ENCODE measurements around the gene DNAH10.

Gene DNAH10

GRCh38 chr12:123830675-123831074 lies 68.6 kb downstream of the DNAH10 start (continued):
- no peak for TF ChIP-seq BACH2 (CRISPR knock-in tag; IDR thresholded peaks at IDR 0.05; ENCODE audit: borderline replicate concordance)
- TF ChIP-seq ARNTL (CRISPR knock-in tag; IDR thresholded peaks at IDR 0.05; ENCODE audit: borderline replicate concordance, low read depth), result no peak
- TF ChIP-seq, protein P1, sequence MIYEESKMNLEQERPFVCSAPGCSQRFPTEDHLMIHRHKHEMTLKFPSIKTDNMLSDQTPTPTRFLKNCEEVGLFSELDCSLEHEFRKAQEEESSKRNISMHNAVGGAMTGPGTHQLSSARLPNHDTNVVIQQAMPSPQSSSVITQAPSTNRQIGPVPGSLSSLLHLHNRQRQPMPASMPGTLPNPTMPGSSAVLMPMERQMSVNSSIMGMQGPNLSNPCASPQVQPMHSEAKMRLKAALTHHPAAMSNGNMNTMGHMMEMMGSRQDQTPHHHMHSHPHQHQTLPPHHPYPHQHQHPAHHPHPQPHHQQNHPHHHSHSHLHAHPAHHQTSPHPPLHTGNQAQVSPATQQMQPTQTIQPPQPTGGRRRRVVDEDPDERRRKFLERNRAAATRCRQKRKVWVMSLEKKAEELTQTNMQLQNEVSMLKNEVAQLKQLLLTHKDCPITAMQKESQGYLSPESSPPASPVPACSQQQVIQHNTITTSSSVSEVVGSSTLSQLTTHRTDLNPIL (CRISPR knock-in tag; IDR thresholded peaks at IDR 0.05; ENCODE audit: low read depth), result no peak
- no peak for TF ChIP-seq ZNF8 (CRISPR knock-in tag; IDR thresholded peaks at IDR 0.05)
- no peak for TF ChIP-seq ZNF565 (CRISPR knock-in tag; conservative IDR thresholded peaks at IDR 0.05; ENCODE audit: low read depth)

DNA sequence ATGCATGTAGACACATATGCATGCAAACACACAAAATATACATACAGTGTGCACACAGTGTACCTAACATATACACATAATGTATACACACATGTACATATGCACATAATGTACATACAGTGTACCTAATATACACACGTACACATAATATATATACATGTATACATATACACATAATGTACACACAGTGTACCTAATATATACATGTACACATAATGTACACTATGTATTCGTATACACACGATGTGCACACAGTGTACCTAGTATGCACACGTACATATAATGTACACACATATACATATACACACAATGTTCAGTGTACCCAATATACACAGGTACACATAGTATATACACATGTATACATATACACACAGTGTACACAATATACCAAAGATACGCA lies 70.0 kb downstream of the DNAH10 start:
- TF ChIP-seq SNAI2 (CRISPR knock-in tag; IDR thresholded peaks at IDR 0.05) (no peak), ARNTL (CRISPR knock-in tag; IDR thresholded peaks at IDR 0.05; ENCODE audit: borderline replicate concordance, low read depth) (no peak), RARB (CRISPR knock-in tag; IDR thresholded peaks at IDR 0.05) (no peak), PPARA (CRISPR knock-in tag; IDR thresholded peaks at IDR 0.05; ENCODE audit: borderline replicate concordance) (no peak), ZNF8 (CRISPR knock-in tag; IDR thresholded peaks at IDR 0.05) (no peak), ESRRG (CRISPR knock-in tag; IDR thresholded peaks at IDR 0.05) (no peak), CSDC2 (CRISPR knock-in tag; IDR thresholded peaks at IDR 0.05) (no peak), POU6F1 (CRISPR knock-in tag; IDR thresholded peaks at IDR 0.05; ENCODE audit: borderline replicate concordance, low read depth) (no peak), TOX (CRISPR knock-in tag; IDR thresholded peaks at IDR 0.05; ENCODE audit: borderline replicate concordance) (no peak), BACH2 (CRISPR knock-in tag; IDR thresholded peaks at IDR 0.05; ENCODE audit: borderline replicate concordance) (no peak)
- TF ChIP-seq, protein P2, sequence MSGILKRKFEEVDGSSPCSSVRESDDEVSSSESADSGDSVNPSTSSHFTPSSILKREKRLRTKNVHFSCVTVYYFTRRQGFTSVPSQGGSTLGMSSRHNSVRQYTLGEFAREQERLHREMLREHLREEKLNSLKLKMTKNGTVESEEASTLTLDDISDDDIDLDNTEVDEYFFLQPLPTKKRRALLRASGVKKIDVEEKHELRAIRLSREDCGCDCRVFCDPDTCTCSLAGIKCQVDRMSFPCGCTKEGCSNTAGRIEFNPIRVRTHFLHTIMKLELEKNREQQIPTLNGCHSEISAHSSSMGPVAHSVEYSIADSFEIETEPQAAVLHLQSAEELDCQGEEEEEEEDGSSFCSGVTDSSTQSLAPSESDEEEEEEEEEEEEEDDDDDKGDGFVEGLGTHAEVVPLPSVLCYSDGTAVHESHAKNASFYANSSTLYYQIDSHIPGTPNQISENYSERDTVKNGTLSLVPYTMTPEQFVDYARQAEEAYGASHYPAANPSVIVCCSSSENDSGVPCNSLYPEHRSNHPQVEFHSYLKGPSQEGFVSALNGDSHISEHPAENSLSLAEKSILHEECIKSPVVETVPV (CRISPR knock-in tag; IDR thresholded peaks at IDR 0.05), result no peak
- TF ChIP-seq, protein P1 (CRISPR knock-in tag; IDR thresholded peaks at IDR 0.05; ENCODE audit: low read depth), result no peak
- ATAC-seq, result no peak

DNA sequence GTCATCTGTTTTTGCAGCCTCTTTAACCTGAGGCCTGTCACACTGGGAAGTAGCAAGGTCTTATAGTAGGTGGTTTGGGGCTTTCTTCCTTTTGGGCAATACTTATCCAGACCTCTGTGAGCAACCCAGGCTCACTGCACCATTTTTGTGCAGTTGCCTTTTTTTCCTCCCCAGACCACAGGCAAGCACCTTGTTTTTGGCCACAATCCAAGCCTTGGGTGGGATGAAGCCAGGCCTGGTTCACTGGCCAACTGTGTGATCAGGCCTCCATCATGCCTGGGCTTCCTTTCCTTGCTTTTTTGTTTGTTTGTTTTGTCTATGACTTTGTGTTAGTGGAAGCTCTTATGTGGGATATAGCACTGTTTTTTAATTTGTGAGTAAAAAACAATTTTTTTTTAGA lies 71.7 kb downstream of the DNAH10 start:
- no peak for ATAC-seq
- no peak for TF ChIP-seq POU6F1 (CRISPR knock-in tag; IDR thresholded peaks at IDR 0.05; ENCODE audit: borderline replicate concordance, low read depth)
- no peak for TF ChIP-seq BACH2 (CRISPR knock-in tag; IDR thresholded peaks at IDR 0.05; ENCODE audit: borderline replicate concordance)
- no peak for TF ChIP-seq CSDC2 (CRISPR knock-in tag; IDR thresholded peaks at IDR 0.05)
- no peak for TF ChIP-seq RARB (CRISPR knock-in tag; IDR thresholded peaks at IDR 0.05)
- TF ChIP-seq, protein P2 (CRISPR knock-in tag; IDR thresholded peaks at IDR 0.05), result no peak
- TF ChIP-seq ARNTL (CRISPR knock-in tag; IDR thresholded peaks at IDR 0.05; ENCODE audit: borderline replicate concordance, low read depth), result no peak
- no peak for TF ChIP-seq ZC3H10 (CRISPR knock-in tag; IDR thresholded peaks at IDR 0.05)
- TF ChIP-seq TSHZ2 (CRISPR knock-in tag; IDR thresholded peaks at IDR 0.05), result no peak
- no peak for TF ChIP-seq PATZ1 (CRISPR knock-in tag; IDR thresholded peaks at IDR 0.05; ENCODE audit: borderline replicate concordance)
- TF ChIP-seq TCF4 (CRISPR knock-in tag; IDR thresholded peaks at IDR 0.05; ENCODE audit: borderline replicate concordance), result no peak
- no peak for TF ChIP-seq SNAI2 (CRISPR knock-in tag; IDR thresholded peaks at IDR 0.05)
- TF ChIP-seq PPARA (CRISPR knock-in tag; IDR thresholded peaks at IDR 0.05; ENCODE audit: borderline replicate concordance), result no peak
- no peak for TF ChIP-seq ZNF565 (CRISPR knock-in tag; conservative IDR thresholded peaks at IDR 0.05; ENCODE audit: low read depth)
- no peak for TF ChIP-seq ISL1 (CRISPR knock-in tag; IDR thresholded peaks at IDR 0.05)
- no peak for TF ChIP-seq ZFP30 (CRISPR knock-in tag; IDR thresholded peaks at IDR 0.05)
- no peak for TF ChIP-seq TOX (CRISPR knock-in tag; IDR thresholded peaks at IDR 0.05; ENCODE audit: borderline replicate concordance)
- TF ChIP-seq ESRRG (CRISPR knock-in tag; IDR thresholded peaks at IDR 0.05), result no peak
- TF ChIP-seq, protein P1 (CRISPR knock-in tag; IDR thresholded peaks at IDR 0.05; ENCODE audit: low read depth), result no peak
- TF ChIP-seq GLIS3 (CRISPR knock-in tag; IDR thresholded peaks at IDR 0.05), result no peak
